ENCODE measurements around the gene RPS6KA6.

The RPS6KA6 gene

GRCh38 chrX:84187533-84188319 lies at the start of gene RPS6KA6:
RPS6KA6 (minus strand) TSS chrX:84188199; CDS start chrX:84187899, 300 bp downstream.
- DNase-seq, result peak; percentile 25

- DNase-seq, result no peak
Measured at GRCh38 chrX:84224741-84225140, 36.7 kb upstream of the RPS6KA6 start.

DNA sequence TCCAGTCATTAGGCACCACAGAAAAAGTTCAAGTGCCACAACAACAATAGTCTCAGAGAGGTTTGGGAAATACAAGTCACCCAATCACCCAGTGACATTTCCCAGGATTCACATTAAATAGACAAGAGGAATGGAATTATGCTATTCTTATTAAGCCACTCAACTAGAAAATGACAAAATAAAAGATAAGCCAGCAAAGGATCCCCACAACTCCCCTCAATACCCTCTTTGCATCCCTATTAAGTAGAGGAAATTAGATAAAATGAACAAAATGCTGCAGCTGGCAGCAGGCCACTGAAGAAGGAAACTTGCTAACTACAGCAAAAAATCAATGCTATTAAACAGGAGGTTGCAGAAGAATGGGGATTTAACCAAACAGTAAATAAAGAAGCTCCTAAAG lies 35.3 kb upstream of the RPS6KA6 start:
- no peak for DNase-seq

GRCh38 chrX:84221181-84221580 lies 33.2 kb upstream of the RPS6KA6 start:
- DNase-seq, result no peak

- peak; percentile 8 for DNase-seq
Measured at GRCh38 chrX:84219551-84219950, 31.6 kb upstream of the RPS6KA6 start.

- no peak for DNase-seq
Measured at GRCh38 chrX:84218726-84219125, 30.7 kb upstream of the RPS6KA6 start.

DNA sequence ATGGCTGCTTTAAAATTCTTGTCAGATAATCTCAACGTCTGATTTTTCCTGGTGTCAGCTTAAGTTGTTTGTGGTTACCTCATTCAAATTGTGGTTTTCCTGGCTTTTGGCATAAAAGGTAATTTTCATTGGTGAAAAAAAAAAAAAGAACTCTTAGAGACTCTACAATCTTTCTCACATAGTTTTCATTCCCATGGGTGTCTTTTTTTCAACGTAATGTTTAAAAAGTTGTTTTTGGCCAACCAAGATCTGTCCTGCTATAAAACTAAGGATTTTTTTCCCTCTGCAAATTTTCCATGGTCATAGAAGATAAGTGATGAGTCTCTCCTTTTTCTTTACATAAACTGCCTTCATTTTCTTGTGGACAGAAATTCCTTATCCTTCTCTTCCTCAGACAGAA lies 28.9 kb upstream of the RPS6KA6 start:
- no peak for DNase-seq

DNA sequence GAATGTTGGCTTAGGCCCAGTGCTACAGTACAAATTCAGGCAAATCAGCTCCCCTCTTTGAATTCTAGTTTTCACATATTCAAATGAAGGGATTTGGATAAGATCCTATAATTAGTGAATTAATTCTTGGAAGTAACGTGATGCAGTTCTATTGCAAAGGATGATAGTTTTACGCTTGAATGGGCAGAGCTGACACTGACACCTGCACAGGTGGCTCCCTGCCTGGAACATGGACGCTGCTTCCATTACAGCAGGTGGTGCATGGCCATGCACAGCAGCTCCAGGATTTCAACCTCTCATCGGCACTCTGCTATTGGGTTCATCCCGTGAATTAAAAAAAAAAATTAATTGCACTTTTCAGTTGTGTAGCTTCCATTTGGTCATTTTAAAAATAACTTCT lies 28.4 kb upstream of the RPS6KA6 start:
- peak; percentile 61 for DNase-seq

GRCh38 chrX:84205276-84205675 lies 17.3 kb upstream of the RPS6KA6 start:
- no peak for DNase-seq

DNA sequence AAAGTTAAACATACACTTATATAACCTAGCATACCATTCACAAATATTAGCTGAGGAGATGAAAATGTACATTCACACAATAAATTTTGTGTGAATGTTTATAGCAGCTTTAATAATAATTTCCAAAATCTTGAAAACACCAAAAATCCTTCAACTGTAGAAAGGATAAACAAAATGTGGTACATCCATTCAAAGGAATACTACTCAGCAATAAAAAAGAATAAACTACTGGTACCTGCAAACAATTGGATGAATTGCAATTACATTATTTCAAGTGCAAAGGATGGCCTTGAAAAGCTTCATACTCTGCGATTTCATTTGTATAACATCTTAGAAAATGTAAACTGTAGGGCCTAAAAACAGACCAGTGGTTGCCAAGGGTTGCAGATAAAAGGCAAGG lies 11.7 kb upstream of the RPS6KA6 start:
- DNase-seq, result no peak

GRCh38 chrX:84197550-84197949 lies 9.6 kb upstream of the RPS6KA6 start:
- DNase-seq, result no peak

- no peak for DNase-seq
Measured at GRCh38 chrX:84192006-84192405, 4.0 kb upstream of the RPS6KA6 start.

DNA sequence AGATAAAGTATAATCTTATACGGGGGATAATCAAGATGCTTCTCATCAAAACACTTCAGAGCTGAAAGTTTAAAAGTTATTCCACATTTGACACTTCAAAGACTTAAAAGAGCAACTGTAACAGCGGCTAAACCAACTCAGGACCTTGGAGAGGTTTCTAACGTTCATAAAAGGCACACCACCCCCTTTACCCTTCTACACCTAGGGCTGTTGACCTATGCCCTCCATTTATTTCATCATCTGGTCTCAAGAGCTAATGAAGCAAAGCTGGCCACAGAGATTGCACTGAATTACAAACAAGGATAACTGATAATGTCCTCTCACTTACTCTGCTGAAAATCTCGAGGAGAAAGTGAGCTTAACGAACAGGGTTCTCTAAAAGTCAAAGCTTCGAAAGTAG lies 1.1 kb upstream of the RPS6KA6 start:
- no peak for DNase-seq

GRCh38 chrX:84188320-84188834 lies 378 bp upstream of the RPS6KA6 start:
- peak; percentile 66 for DNase-seq

GRCh38 chrX:84186603-84187532 lies 1.1 kb downstream of the RPS6KA6 start:
- no peak for DNase-seq

GRCh38 chrX:84182516-84182915 lies 5.5 kb downstream of the RPS6KA6 start:
- DNase-seq, result no peak

- DNase-seq, result no peak
Measured at GRCh38 chrX:84175958-84176357, 12.0 kb downstream of the RPS6KA6 start.

- DNase-seq, result no peak
Measured at GRCh38 chrX:84175274-84175673, 12.7 kb downstream of the RPS6KA6 start.

DNA sequence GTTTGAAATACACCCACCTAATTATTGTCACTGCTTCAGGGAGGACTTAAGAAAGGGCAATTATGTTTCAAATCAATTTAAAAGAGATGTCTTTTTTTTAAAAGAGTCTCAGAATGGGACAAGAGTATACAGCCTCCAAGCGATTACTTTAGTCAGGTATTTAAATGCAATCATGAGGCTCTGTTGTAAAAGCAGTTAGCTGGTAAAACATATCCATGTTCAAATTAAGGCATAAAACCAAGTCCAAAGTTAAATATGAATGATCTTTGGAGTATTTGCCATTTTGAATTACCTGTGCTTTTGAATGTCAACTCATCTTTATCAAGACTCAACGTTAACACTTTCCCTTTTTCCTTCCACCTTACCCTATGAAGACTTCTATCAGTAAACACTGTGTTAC lies 13.7 kb downstream of the RPS6KA6 start:
- DNase-seq, result no peak

DNA sequence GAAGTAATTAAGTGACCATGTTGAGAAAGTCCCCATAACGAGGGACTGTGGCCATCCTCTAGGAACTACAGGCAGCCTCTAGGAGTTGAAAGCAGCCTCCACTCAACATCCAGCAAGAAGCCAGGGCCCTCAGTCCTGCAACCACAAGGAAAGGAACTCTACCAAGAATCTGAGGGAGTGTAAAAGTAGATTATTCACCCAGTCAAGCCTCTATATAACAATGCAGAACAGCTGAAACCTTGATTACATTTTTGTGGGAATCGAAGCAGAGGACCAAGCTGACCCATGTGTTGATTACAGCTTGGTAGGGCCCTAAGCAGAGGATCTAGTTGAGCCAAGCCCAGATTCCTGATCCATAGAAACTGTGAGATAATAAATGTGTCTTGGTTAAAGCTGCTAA lies 17.1 kb downstream of the RPS6KA6 start:
- no peak for DNase-seq

DNA sequence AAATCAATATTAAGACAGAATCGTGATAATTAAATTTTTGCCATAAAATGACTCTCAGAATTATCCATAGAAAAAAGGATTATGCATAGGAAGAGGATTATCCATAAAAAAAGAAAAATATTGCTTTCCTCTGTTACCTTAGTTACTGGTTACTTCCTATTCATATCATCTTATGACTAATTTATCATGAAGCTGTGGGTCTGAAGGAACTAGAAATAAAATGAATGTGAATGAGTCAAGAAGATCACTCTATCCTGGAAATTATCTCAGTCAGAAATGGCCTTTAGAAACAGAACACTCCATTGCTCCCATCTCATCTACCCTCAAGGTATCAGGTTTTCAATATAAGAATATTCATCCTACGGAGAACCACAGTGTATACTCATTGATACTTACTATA lies 19.4 kb downstream of the RPS6KA6 start:
- DNase-seq, result no peak

- no peak for DNase-seq
Measured at GRCh38 chrX:84168095-84168494, 19.9 kb downstream of the RPS6KA6 start.

GRCh38 chrX:84165711-84166110 lies 22.3 kb downstream of the RPS6KA6 start:
- no peak for DNase-seq

- DNase-seq, result no peak
Measured at GRCh38 chrX:84162401-84162800, 25.6 kb downstream of the RPS6KA6 start.
